HG03025 (cell line): Measurements from ENCODE around the gene ABCB1.

Source experiments
- ATAC-seq: cut with Tn5 transposase; IDR thresholded peaks from one replicate; pipeline ENCODE4 v1.9.1; 2021; ENCODE audit warnings: mild to moderate bottlenecking, moderate library complexity; ENCODE audit not compliant: unreplicated experiment, low FRiP score

Gene ABCB1

DNA sequence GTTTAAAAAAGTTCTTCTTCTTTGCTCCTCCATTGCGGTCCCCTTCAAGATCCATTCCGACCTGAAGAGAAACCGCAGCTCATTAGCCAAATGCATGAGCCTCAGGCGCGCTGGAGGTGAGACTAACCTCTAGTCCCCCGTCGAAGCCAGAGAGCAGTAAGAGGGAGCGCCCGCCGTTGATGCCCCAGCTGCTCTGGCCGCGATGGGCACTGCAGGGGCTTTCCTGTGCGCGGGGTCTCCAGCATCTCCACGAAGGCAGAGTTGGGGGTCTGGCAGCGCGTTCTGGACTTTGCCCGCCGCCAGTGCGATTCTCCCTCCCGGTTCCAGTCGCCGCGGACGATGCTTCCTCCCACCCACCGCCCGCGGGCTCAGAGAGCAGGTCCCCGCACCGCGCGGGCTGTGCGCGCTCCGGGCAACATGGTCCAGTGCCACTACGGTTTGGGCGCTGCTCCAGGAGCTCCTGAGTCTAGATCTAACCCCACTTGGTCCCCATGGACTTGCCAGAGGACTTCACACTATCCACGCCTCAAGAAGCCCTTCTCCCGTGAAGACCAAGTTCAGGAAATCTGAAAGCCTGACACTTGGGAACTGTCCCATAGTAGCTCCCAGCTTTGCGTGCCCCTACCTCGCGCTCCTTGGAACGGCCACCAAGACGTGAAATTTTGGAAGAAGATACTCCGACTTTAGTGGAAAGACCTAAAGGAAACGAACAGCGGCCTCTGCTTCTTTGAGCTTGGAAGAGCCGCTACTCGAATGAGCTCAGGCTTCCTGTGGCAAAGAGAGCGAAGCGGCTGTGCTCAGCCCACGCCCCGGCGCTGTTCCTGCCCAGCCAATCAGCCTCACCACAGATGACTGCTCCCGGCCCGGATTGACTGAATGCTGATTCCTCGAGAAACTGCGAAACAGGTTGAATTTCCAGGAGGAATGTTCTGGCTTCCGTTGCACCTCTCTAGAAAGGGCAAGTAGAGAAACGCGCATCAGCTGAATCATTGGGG is at the start of gene ABCB1:
ABCB1 (minus strand) TSS at position 755 of the 995 bp plus-strand sequence; CDS start at position 55, 700 bp downstream.
- ATAC-seq = peak; percentile 61

DNA sequence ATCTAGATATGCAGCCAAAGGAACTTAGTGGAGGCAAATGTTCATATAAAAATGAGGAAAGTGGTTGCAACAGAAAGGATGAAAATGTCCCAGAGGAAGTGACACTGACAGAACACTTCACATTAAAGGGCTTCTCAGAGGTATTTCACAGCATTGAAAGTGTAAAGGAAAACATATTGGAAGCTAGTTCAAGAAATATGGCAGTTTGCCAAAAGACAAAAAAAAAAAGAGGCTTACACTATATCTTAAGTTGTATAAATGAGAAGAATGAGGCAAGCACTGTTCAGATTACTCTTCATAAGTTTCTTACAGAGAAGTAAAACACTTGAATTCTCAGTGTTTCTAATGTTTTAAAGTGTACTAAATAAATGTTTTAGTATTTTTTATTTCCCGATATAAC is 47.6 kb upstream of the ABCB1 start:
- no peak for ATAC-seq

DNA sequence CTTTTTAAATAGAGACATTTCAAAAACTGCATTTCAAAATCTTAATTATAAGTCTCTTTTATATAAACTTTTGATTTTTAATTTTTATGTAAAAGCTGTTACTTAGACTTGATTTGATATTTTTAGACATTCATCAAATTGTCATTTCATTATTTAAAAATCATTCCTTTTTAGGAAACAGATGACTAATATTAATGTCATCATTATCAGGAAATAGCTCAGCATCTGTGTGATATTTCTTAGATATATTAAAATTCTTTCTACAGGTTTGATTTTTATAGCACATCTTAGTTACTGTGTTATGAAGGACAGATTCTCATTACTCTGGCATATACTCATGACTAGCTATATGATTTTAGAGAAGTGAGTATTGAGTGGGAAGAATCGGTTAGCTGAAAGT is 44.8 kb upstream of the ABCB1 start:
- no peak for ATAC-seq

DNA sequence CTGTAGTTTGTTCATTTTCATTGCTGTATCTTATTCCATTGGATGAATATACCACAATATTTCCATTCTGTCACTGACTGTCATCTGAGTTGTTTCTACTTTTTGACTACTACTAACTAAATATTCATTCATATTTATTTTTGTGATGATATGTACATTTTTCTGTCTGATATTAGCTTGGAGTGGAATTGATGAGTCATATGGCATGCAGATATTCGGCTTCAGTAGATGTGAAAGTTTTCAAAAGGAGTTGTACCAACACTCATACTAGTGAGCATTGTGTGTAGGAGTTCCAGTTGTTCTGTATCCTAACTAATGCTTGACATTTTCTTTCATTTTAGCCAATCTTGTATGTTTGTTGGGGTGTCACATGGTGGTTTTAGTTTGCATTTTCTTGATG is 35.2 kb upstream of the ABCB1 start:
- ATAC-seq = no peak

DNA sequence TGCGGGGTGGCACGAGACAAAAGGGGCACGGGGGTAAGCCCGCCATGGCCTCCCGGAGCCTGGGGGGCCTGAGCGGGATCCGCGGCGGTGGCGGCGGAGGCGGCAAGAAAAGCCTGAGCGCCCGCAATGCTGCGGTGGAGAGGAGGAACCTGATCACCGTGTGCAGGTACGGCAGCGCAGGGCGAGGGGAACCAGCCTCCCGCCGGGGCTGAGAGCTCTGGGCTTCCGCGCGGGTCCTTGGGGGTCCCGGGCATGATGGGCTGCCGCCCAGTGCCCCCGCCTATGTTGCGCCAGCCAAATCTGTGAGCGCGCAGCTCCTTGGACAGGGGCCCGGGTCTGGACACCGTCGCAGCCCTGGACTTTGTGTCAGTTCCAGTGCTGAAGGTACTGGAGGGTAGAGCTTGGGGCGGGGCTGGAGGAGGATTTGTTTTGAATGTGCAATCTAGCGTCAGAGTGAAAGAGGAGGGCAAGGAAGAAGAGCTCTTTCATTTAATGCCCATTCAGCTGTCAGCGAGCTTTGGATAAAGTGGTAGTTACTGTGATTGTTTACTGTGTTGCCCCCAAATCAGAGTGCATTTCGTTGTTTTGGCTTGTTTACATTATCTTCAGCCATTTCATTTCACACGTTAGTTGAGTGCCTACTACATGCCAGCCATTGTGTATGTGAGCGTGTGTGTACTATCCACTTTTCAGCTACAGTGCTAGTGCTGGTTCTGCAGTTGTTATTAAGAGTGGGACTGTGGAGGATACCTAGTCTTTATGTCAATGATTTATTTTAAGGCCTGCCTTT is 28.3 kb upstream of the ABCB1 start:
- ATAC-seq = no peak

DNA sequence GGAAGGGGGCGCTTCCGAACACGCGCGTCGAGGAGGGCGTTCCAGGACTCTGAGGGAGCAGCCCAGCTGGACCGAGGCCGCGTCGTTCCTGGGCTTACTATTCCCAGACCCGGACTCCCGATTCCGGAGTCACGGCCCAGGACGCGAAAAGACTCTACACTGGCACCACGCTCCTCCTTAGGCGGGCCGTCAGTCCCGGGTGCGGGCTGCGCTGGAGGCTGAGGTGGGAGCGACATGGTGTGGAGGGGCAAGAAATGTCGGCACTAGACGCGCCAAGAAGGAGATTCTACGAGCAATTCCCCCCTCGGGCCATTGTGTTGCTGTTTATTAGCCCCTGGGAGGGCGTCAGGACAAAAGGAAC is 26.9 kb upstream of the ABCB1 start:
- peak; percentile 16 for ATAC-seq

DNA sequence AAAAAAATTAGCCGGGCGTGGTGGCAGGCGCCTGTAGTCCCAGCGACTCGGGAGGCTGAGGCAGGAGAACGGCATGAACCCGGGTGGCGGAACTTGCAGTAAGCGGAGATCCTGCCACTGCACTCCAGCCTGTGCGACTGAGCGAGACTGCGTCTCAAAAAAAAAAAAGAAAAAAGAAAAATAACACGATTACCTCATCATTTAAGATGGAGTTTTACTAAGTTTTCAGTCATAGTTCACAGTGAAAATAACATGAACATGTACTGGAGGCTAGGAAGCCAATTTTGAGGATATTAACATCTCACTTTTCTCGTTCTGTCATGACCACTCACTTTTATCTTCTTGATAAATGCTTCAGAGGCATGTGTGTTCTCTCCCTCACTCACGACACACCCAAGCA is 24.4 kb upstream of the ABCB1 start:
- no peak for ATAC-seq

DNA sequence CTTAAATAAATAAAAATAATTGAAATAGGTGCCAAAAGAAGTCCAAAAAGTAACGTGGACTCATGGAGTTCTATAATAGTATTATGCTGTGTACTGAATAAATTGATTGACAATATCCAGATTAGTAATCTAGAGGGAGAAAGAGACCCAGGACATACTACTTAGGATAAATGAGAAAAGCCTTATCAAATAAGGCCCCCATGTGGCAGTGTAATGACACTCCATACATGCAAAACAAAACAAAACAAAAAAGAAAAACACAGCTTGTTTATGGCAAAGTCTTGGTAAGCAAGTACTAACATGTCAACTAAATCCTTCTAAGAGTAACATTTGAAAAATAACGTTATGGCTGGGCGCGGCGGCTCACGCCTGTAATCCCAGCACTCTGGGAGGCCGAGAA is 23.9 kb upstream of the ABCB1 start:
- ATAC-seq = no peak

DNA sequence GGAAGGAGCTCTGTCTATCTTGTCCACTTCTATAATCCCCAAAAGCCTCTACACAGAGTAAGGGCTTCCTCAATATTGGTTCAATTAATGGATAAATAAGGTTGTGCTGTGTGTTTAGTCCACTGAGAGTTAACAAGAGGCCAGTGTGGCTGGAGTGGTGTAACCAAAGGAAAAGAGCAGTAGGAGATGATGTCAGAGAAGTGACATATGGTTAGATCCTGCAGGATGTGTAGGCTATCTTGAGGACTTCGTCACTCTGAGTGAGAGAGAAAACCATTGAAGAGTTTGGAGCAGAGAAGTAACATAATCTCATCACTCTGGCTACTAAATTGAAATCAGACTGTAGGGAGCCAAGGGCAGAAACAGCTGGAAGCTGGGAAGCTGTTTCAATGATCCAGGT is 14.5 kb upstream of the ABCB1 start:
- no peak for ATAC-seq

DNA sequence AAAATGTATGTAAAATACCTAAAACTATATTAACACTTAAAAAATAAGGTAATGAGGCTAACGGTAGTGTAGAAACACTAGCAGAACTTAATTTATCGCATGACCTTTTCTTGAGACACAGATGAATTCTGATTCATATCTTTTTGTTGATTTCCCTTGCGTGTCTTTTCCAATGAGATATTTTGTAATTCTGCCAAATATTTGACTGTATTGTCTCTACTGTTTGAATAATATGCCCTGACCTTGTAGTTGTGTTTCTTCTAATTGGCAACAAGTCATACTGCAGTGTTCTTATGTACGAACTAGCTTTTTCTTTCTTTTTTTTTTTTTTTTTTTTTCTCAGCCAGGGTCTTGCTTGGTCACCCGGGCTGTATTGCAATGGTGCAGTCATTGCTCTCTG is 9.2 kb upstream of the ABCB1 start:
- ATAC-seq = no peak

DNA sequence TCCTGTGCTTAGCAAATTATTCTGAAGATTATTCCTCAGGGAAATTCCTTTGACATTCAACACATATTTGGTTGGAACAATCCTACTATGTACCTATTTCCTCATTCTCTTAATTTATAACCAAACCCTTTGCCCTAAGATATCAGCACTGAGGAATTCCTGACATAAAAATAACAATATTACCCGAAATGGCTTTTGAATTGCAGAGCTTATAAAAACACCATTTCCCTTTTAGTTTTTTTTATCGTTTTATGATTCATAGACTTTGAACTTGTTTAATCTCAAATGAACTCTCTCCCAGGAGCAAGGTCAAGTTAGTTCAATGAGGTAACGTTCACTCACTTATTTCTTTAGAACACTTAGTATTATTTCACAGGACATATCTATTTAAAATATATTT is 7.7 kb upstream of the ABCB1 start:
- no peak for ATAC-seq

DNA sequence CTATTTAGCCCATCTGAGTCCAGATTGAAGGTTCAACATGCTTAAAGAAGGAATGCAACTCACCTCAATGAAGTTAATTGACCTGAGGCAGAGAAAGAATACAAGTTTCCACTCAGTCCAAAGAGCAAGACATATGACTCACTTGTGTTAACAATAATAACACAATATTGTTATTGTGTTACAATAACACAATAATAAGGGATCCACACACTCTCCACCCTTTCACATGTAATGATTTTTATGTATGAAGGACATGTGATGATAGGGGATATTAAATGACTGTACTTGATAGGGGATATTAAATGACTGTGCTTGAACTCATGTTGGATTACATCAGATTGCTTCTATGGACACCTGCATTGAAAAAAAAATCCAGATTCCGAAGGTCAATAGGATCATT is 3.6 kb upstream of the ABCB1 start:
- ATAC-seq = no peak

DNA sequence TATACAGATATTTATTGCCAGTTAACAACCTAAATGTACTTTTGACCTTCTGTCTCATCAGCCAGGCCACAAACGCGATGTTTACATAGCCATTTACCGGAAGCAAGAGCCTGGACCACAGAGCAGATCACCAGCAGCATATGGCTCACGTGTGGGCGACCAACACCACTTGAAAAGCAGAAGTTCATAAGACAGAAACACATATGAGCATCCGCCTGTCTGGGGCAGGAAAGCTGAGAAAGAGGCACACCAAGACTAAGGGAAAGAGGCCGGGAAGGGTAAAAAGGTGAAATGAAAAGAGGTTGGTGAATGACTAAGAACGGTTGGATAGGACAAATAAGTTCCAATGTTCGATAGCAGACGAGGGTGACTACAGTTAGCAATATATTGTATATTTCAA is 1.3 kb downstream of the ABCB1 start:
- peak; percentile 95 for ATAC-seq

DNA sequence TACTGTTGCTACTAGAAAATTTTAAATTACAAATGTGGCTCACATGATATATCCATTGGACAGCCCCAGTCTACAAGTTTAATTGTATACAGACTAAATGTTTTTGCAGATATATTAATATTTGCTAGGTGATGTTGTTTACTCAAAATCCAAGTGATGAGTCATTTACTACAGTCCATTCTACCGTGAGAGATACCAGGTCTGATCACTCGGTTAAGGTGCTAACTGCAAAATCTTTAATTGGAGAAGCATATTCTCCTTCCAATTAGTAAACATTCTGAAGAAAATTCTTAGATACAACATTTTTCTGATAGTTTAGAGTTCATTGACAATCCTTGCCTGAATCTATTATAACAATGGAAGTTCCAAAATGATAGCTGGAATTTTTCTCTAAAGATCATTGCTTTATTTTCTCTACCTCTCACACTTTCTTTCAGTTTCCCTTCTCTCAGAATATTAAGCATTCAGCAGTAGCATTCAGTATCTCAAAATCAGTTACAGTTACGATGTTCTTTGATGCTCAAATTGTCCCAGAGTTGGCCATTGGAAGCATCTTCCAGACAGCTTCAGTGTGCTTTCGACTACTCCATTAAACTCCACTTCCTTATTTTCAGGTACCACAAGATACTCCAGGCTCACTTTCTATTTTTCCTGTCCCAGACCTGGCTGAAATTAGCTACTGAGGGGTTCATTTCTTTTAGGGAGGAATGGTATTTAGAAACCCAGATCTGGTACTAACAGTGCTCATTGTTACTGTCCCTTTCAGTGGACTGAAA is 2.3 kb downstream of the ABCB1 start:
- ATAC-seq = no peak

DNA sequence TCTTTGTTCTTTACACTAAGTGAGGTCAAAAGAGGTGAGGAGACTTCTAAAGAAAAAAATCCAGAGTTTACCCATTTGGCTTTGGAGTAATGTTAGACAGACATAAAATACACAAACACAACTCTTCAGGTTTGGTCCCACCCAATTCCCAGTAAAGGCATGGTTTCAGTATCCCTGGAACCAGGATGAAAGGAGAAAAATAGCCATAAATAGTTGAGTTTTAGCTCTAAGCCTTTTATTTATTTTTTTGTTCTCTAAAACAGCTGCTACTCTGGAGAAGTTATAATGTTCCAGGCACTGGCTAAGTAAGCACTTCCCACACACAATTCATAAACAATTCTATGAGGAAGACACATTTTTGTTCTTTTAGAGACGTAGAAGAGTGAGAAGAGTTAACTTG is 4.0 kb downstream of the ABCB1 start:
- no peak for ATAC-seq

DNA sequence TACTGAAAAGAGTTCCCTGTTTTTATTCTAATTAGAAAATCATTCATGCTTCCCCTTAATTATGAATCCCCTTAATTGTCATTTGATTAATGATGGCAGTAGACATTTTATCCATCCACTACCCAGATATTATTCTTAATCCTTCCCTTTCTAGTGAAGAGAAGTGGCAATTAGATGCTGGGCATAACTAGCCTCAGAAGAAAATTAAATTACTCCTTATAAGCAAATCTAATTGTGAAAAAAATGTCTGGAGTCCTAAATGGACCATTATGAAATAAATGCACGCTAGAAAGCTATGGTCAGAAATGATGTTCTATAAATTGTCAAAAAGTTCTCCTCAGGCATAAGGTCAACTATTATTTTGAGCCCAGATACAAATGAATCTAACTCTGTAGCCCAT is 4.5 kb downstream of the ABCB1 start:
- ATAC-seq = no peak

DNA sequence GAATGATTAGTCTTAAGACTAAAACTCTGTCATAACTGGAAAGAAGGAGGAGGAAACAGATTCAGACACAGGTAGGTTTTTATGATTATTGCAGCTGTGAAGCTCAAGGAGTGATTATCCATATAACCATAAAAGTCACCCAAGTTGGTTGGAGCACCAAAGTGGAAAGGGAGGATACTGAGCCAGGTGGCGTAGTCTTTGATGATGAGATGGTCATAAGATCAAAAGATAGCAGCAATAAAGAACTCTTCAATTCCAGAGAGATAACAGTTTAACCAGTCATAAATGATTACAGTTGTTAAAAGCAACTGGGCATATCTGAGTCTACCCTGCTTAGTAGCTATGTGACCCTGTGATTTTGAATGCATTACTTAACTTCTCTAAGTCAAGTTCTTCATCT is 8.4 kb downstream of the ABCB1 start:
- ATAC-seq = no peak

DNA sequence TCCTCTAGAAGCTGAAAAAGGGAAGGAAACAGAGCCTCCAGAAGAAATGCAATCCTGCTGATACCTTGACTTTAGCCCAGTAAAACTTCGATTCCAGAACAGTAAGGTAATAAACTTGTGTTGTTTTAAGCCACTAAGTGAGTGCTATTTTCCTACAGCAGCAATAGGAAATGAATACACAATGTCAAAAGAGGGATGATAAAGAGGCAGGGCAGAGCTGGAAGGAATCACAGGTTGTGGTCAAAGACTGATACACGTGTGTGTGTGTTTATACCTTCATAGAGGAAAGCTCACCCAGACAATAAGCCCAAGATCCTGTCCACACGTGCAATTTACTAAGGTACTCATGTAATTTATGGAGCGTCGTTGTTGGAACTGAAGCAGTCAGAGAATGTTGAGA is 9.5 kb downstream of the ABCB1 start:
- no peak for ATAC-seq

DNA sequence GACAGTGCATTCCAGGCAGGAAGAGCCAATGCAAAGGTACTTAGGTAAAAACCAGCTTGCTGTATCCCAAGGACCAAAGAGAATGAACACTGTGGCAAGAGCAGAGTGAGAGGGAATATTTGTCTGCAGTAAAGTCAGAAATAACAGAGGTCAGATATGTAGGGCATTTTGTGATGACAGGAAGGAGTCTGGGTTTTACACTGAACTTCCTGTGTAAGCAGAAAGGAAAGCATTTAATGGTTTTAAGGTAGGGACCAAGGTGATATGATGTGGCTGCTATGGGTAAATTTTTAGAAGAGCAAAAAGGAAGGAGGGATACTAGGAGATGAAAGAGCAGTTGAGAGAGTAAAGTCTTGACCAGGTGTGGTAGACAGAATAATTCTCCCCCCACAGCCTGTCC is 10.1 kb downstream of the ABCB1 start:
- no peak for ATAC-seq

DNA sequence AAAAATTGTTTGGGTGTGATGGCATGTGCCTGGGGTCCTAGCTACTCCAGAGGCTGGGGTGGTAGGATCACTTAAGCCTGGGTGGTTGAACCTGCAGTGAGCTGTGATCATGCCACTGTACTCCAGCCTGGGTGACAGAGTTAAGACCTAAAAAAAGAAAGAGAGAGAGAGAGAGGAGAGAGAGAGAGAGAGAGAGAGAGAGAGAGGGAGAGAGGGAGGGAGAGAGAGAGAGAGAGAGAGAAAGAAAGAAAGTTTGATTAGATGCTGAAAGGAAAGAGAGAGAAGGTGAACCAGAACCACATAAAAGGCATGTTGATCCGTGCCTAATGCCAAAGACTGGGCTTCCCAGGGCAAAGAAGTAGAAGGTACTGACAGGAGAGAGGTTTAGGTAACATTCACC is 11.1 kb downstream of the ABCB1 start:
- no peak for ATAC-seq

DNA sequence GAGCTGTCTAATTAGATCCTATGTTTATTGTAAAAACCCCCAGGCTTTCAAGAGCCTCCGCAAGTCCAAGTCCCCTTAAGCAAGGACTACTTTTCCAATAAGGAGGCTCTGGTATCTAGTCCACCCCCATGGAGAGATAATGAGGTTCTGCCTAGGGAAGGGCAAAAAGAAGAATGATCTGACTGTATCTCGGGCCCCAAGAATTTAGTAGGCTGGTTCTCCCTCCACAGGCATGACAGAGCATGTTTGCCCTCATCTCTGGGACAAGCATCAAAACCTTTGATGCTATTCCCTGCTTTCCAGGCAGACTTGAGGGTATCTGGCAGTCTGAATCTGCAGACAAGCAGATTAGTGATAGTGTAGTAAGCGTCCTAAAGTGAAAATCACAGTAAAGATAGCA is 19.0 kb downstream of the ABCB1 start:
- no peak for ATAC-seq
